NT2/D1 (cell line): ENCODE data around the gene RAP1GAP2.

Experiments used
- DNase-seq: peaks from one replicate; pipeline ENCODE4 v3.0.0-alpha.2; 2011; ENCODE audit warnings: low read depth, low spot score
- H3K27me3 ChIP-seq: 2 replicates; pipeline ENCODE4 v1.6.0; 2011; ENCODE audit warnings: mild to moderate bottlenecking; ENCODE audit not compliant: insufficient read length, insufficient read depth
- H3K36me3 ChIP-seq: 2 replicates; pipeline ENCODE4 v1.6.1; 2011; ENCODE audit warnings: mild to moderate bottlenecking, low read length, mixed read lengths; ENCODE audit not compliant: insufficient read depth, insufficient read length
- H3K4me1 ChIP-seq: 2 replicates; pipeline ENCODE4 v1.5.1; 2011; ENCODE audit not compliant: insufficient read depth, insufficient read length
- H3K4me3 ChIP-seq: 2 replicates; pipeline ENCODE4 v1.5.1; 2011; ENCODE audit warnings: low read depth; ENCODE audit not compliant: insufficient read length
- H3K9ac ChIP-seq: 2 replicates; pipeline ENCODE4 v1.6.0; 2011; ENCODE audit warnings: low read depth; ENCODE audit not compliant: insufficient read length
- H3K9me3 ChIP-seq: 2 replicates; pipeline ENCODE4 v1.5.1; 2011; ENCODE audit warnings: mild to moderate bottlenecking, low read length; ENCODE audit not compliant: insufficient read depth
- SUZ12 ChIP-seq: IDR thresholded peaks from 2 replicates; pipeline ENCODE4 v1.6.1; 2011; ENCODE audit not compliant: insufficient read length, insufficient read depth; ENCODE audit errors: extremely low read depth
- YY1 ChIP-seq: IDR thresholded peaks from 2 replicates; pipeline ENCODE4 v1.6.1; 2011; ENCODE audit not compliant: insufficient read length, insufficient read depth
- ZNF274 ChIP-seq: IDR thresholded peaks from 2 replicates; pipeline ENCODE4 v1.6.1; 2011; ENCODE audit warnings: mild to moderate bottlenecking, low read depth, low read length

RAP1GAP2 gene

GRCh38 chr17:2796164-2797125 is at the start of gene RAP1GAP2:
TSS of gene RAP1GAP2 (plus strand) at chr17:2796438. CDS start at chr17:2796528, 90 bp downstream.
- Histone ChIP-seq H3K27me3 (no peaks in the 10 kb centered on the region), H3K4me1 (peaks cover 6% of the 10 kb centered on the region), H3K9me3 (peaks cover 6% of the 10 kb centered on the region; the same call in 1 of the 2 replicates), H3K9ac (no peak within 1 kb of the TSS), H3K36me3 (no peaks in the 10 kb centered on the region), H3K4me3 (no peak within 1 kb of the TSS)
- TF ChIP-seq SUZ12 (no peak), YY1 (no peak), ZNF274 (no peak)
- DNase-seq: no peak

GRCh38 chr17:2749058-2749783 is 47.0 kb upstream of the RAP1GAP2 start, which contains the start of gene CCDC92B:
TSS of gene CCDC92B (minus strand) at chr17:2749652. CDS start at chr17:2735145, 14,507 bp downstream.
- Histone ChIP-seq H3K27me3 (peaks cover 23% of the 10 kb centered on the region), H3K4me1 (peaks cover 5% of the 10 kb centered on the region), H3K4me3 (peak within 1 kb of the TSS; percentile 36), H3K36me3 (no peaks in the 10 kb centered on the region), H3K9me3 (no peaks in the 10 kb centered on the region), H3K9ac (peak within 1 kb of the TSS; percentile 67)
- TF ChIP-seq YY1 (no peak), SUZ12 (no peak), ZNF274 (no peak)
- DNase-seq: no peak

GRCh38 chr17:2749784-2750181 is 46.5 kb upstream of the RAP1GAP2 start:
- Histone ChIP-seq H3K4me1 (peaks cover 3% of the 10 kb centered on the region), H3K27me3 (peaks cover 23% of the 10 kb centered on the region), H3K4me3 (peak overlapping the region; percentile 30), H3K9me3 (no peaks in the 10 kb centered on the region), H3K9ac (no peak overlapping the region), H3K36me3 (no peaks in the 10 kb centered on the region)
- peak; percentile 68 for DNase-seq
- TF ChIP-seq YY1 (no peak), SUZ12 (no peak), ZNF274 (no peak)

GRCh38 chr17:2750721-2751120 is 45.5 kb upstream of the RAP1GAP2 start:
- DNase-seq: no peak
- no peak for TF ChIP-seq YY1
- no peak for TF ChIP-seq ZNF274
- TF ChIP-seq SUZ12: no peak
- H3K9ac ChIP-seq: no peak overlapping the region
- H3K4me3 ChIP-seq: no peak overlapping the region
- H3K4me1 ChIP-seq: peaks cover 3% of the 10 kb centered on the region
- H3K36me3 ChIP-seq: no peaks in the 10 kb centered on the region
- H3K9me3 ChIP-seq: no peaks in the 10 kb centered on the region
- peaks cover 23% of the 10 kb centered on the region for H3K27me3 ChIP-seq

GRCh38 chr17:2751491-2751890 is 44.7 kb upstream of the RAP1GAP2 start:
- no peak for DNase-seq
- H3K9ac ChIP-seq: no peak overlapping the region
- no peaks in the 10 kb centered on the region for H3K36me3 ChIP-seq
- peaks cover 23% of the 10 kb centered on the region for H3K27me3 ChIP-seq
- peaks cover 4% of the 10 kb centered on the region for H3K4me1 ChIP-seq
- TF ChIP-seq YY1 (no peak), ZNF274 (no peak), SUZ12 (no peak)
- H3K4me3 ChIP-seq: no peak overlapping the region
- H3K9me3 ChIP-seq: no peaks in the 10 kb centered on the region

GRCh38 chr17:2755891-2756724 is 40.1 kb upstream of the RAP1GAP2 start:
- peaks cover 8% of the 10 kb centered on the region for H3K4me1 ChIP-seq
- H3K9ac ChIP-seq: peak overlapping the region; percentile 72
- H3K9me3 ChIP-seq: no peaks in the 10 kb centered on the region
- TF ChIP-seq ZNF274 (no peak), SUZ12 (no peak), YY1 (no peak)
- H3K27me3 ChIP-seq: peaks cover 6% of the 10 kb centered on the region
- DNase-seq: no peak
- peak overlapping the region; percentile 47 for H3K4me3 ChIP-seq
- H3K36me3 ChIP-seq: no peaks in the 10 kb centered on the region
